Fibroblast of the conjunctiva (primary cell): ENCODE measurements around the gene GNLY.
"Not testable (repeated sequence)": the region's sequence is repeated elsewhere in the genome, so short reads cannot be mapped to it uniquely, and the experiment has no call there.

Experiments used
- DNase-seq: peaks from one replicate; pipeline ENCODE4 v3.0.0-alpha.2; 2010; ENCODE audit warnings: low read depth

The GNLY gene

DNA sequence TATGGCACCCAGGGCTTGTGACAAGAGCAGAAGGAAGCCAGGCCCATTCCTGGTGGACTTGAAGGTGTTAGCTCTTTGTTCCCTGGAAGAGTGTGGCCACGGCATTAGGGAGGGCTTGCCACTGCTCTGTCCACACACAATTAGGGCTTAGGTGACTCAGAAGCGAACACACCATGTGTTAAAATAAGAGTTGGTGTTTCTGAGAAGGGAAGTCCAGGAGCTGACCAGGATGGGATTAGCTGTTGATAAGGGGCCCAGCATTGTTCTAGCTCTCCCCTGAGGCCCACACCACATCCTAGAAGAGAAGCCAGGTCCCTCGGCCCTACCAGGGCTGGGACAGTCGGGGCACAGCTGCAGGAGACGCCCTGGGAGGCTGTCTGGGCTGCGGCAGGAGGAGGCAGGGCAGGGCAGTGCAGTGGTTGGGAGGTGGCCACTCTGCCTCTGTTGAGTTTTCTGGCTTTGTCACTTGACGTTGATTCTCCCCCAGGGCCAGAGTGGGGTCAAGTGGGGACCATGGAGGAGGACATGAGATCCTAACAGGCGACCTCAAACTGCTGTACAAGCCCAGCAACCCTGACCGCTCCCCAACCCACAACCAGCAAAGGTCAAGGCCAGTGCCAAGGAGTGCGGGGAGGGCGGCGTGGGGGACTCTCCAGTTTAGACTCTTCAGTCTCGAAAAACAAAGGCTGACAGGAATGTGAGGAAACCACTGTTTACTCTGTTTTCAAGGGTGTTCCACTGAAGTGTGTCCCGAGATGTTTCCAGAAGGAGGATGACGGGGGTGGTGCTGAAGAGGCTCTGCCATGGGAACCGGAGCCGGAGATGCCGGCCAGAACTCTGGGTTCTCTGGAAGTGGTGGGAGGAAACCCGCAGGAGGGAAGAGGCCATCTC is 16.8 kb downstream of the GNLY start:
- no peak for DNase-seq

DNA sequence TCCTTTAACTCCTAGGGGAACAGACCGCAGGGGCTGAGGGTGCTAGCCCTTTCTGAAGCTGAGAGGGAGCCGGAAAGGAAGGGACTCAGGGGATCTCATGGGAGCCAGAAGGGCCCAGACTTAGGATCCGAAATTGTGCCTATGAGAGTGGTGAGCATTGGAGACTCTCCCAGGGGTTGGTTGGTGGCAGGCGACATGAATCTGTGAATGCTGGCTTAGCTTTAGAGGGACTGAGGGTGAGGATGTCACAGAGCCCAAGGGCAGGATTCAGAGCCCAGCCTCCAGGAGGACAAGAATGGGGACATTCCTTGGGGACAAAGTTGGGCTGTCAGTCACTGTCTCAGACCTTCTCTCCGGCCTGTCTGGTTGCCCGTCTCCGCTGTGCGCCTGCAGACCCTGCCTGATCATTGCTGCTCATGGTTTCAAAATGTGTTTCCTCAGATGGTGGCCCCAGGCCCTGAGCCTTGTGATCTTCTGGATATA is 17.5 kb downstream of the GNLY start:
- no peak for DNase-seq

DNA sequence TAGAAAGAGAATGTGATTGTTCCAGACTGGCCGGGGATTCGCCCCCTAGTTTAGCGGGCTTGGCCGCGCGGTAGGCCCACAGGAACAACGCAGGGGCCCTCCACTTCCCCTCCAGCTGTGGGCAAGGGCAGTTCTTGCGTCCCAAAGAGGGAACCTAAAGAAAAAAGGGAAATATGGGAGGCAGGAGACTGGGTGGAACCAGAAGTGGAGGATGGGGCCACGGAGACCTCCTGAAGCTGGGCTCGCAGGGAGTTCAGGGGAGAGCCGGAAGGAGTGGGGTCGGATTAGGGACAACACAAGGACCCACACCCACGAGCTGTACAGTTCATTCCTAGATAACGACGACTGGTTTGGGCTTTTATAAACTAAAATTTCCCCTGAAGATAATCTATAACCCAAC is 18.2 kb downstream of the GNLY start:
- no peak for DNase-seq

DNA sequence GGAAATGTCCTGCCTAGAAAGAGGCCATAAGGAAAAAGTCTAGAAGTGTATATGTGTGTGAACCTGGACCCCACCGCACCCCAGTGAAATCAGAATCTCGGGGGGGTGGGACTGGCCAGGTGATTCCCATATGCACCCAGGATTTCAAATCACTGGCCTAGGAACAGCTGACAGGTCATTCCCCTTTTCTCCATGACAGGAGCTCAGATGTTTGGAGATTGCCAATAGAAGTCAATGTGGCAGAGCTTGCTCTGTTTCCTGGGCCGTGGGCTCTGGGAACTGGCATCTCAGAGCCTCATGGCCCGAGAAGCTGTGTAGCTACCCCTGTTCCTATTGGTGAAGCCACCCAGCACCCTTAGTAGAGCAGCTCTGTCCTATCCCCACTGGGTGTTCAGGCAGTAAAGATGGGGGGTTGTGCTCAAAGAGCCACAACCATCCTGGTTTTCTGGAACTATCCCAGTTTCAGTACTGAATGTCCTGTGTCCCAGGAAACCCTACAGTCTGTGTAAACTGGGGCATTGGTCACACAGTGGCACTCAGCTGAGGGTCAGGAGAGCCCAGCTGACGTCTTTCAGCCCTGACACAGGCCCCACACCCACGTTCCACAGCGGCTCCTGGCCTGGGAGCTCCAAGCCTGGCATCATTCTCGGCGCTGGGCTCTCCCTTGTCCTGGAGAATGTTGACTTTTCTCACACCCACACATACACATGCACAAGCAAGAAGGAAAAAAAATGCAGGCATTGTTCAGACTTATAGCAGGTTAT is 18.9 kb downstream of the GNLY start:
- DNase-seq = no peak

DNA sequence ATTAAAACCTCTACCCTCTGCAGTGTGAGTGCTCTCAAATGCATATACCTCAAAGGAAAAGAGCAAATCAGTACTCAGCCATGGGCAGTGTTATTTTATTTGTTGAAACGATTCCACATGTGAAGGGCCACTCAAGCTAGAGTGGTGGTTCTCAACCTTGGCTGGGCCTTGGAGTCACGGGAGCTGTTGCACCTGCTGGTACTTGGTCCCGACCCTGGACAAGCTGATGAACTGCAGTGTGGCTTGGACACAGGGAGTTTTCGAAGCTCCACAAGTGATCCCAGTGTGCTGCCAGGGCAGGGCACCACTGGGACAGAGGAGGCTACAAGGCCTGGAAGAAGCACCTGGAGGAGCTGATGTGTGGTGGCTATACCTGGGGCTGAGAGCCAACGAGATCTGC is 19.7 kb downstream of the GNLY start:
- no peak for DNase-seq

DNA sequence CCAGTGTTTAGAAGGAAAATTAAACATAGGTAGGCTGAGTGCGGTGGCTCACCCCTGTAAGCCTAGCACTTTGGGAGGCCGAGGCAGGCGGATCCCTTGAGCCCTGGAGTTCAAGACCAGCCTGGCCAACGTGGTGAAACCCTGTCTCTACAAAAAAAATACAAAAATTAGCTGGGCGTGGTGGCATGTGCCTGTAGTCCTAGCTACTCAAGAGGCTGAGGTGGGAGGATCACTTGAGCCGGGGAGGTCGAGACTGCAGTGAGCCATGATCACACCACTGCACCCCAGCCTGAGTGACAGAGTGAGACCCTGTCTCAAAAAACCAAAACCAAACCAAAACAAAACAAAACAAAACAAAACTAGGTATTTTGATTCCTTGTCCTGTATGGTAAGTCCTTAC is 20.3 kb downstream of the GNLY start:
- DNase-seq = not testable (repeated sequence)

DNA sequence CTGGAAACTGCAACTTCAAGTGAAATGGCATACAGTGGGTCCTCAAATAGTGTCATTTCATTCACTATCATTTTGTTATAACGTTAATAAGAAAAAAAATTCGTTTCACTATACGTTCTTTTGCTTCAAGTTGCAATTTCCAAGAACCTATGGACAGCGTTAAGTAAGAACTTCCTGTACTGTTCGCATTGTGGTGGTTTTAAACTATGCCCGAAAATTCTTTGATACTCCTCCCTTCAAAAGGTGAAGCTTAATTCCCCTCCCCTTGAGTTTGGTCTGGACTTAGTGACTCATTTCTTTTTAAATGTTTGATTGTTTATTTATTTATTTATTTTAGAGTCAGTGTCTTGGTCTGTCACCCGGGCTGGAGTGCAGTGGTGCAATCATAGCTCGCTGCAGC is 20.7 kb downstream of the GNLY start:
- no peak for DNase-seq

DNA sequence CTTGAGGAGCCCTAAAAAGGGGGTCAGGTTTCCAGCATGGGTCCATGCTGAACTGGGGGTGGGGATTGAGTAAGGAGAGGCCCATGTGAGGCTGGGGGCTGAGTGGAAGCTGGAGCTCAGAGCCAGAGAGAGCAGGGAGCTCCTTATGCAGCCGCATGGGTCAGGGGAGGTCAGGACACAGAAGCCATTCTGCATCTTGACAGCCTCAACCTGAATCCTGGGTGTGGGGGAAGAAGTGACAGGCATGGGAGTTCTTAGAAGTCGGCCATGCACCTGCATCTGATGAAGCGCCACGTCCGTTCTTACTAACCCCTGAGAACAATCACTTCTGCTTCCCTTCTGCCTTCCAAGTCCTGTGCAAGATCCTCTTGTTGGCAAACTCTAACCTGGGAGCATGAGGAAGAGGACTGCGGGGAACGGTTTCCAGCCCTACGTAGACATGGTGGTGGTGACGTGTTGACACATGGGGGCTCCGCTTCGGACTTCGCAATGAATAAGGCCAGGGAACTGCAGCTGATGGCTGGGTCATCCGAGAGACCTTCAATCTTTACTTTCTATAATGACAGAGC is 22.3 kb downstream of the GNLY start:
- DNase-seq = no peak

DNA sequence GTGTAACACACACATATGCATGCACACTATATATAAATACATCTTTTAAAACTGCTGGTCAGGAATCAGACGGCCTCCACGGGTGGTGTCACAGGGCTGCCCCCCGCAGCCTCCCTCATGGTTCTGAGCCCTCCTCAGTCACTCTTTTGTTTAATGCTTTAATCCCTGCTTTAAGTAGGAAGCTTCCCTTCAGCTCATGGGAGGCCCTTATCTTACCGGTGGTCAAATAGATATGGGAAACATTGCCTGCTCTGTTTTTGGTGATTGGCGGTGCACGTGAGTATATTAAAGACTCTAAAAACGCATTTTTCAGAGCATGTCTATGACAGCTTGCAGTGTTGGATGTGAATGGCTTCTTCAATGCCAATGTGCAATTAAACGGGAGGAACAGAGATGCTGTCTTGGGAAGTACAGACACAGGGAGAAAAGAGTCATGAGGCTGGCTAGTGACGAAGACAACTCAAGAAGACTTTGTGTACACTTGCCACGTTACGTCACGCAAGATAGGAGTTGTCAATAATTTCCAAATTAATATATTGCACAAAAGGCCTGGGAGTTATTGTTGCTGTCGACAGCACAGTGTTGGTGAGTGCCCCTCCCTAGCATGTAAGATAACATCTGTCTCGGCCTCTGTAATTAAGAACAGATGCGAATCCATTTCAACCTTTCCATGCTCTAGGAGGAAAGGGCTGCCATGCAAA is 23.3 kb downstream of the GNLY start:
- peak; percentile 74 for DNase-seq

DNA sequence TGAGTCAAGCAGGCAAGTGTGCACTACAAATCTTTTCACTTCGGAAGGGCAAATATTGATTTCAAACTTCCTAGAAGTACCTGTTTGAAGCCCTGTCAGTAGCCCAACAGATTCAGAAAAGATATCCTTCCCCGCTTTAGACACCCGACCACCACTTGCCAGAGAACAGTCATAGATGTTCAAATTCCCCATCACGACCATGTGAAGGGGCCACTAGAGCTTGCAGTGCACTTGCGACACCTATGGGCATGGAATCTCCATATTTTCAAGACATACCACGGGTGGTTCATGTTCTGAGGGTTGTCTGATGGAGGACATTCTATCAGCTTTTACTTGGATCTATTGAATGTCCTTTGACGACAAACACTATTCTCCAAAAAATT is 23.8 kb downstream of the GNLY start:
- DNase-seq = no peak

DNA sequence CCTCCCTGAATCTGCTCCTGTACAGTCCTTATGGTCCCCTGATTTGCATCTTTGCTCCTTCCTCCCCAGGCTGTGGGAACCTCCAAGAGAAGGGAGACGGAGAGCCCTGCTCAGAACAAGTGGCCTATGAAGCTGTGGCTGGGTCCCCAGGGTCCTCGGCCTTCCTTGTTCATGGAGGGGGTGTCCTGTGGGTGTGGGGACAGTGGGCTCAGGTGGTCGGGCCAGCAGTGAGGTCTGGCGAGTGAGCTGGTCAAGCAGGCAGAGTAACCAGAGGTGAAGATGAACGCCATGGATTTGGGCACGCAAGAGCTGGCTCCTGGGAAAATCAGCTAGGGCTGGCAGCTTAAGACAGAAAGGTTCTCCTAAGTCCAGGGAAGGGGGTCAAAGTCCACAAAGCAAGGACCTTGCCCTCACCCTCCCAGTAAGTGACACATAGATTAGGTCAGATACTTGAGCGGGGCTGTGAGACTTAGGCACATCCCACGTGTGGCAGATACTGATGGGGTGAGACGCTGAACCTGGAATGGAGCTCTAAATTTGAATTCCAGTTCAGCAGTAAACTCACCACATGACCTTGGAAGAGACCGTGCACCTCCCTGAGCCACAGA is 24.8 kb downstream of the GNLY start:
- DNase-seq = no peak

DNA sequence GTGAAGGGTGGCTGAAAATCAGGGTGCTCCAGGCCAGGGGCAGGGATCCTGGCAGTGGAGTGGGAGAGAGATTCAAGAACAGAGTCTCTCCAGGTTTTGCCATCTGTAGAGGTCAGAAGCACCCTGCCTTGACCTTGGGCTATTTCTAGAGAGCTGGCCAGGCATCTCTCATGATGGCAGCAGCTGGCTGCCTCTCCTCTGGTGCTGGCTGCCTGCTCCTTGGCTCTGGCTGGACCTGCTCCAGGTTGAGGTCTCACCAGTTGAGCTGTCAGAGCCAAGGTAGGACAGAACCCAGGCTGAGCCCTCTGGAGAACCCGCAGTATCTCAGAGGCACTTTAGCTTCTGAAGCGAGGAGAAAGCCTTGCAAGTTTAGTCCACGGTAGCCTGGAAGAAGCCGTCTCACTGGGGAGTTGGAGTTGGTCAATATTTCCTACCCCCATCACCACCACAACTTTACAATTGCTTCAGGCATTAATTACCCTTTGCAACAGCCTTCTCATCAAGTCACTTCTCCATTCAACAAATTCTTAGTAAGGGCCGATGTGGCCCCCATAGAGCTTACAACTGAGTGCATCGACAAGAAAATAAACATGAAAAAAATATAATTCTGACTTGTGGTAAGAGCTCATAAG is 25.6 kb downstream of the GNLY start:
- DNase-seq = no peak

DNA sequence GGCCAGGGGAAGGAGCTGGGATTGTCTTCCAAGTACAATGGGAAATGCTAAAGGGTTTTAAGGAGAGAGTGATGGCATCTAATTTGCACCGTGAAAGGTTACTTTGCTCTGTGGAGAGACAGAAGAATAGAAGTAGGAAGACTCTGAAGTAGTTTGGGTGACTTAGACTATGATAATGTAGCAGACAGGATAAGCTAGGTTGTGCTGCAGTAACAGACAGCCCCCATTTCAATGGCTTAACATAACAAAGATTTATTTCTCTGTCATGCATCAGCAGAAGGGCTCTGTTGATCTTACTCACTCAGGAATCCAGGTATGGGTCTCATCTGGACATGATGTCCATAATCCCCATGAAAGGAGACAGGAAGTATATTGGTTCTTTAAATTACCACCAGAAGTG is 26.4 kb downstream of the GNLY start:
- DNase-seq = no peak

DNA sequence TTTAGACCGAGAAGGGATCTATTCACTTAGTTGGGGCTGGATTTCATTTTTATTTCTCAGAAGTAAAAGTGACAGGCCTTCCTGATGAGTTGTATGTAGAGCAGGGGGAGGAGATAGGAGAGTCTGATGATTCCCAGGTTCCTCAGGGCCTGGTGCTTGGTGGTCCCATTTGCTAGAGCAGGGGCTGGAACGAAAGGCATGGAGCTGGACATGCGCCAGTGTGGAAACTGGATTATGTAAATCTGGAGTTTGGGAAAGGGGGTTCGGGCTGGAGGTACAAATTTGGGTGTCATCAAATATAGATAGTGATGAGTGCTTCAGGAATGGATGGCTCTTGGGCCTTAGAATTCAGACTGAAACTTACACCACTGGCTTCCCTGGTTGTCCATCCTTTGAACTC is 27.5 kb downstream of the GNLY start:
- no peak for DNase-seq

DNA sequence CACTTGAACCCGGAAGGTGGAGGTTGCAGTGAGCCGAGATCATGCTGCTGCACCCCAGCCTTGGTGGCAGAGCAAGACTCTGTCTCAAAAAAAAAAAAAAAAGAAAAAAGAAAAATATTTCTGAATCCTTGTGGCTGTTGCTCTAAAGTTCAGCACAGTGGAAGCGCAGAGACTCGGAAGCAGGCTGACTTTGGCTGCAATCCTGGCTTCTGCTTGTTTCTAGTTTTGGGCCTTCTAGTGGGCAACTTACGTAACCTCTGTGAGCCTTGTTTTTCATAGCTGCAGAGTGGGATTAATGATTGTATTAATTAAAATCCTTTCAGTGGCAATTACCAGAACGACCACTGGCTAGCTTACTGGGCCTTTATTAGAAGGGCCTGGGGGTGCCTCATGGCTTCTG is 28.4 kb downstream of the GNLY start:
- no peak for DNase-seq

DNA sequence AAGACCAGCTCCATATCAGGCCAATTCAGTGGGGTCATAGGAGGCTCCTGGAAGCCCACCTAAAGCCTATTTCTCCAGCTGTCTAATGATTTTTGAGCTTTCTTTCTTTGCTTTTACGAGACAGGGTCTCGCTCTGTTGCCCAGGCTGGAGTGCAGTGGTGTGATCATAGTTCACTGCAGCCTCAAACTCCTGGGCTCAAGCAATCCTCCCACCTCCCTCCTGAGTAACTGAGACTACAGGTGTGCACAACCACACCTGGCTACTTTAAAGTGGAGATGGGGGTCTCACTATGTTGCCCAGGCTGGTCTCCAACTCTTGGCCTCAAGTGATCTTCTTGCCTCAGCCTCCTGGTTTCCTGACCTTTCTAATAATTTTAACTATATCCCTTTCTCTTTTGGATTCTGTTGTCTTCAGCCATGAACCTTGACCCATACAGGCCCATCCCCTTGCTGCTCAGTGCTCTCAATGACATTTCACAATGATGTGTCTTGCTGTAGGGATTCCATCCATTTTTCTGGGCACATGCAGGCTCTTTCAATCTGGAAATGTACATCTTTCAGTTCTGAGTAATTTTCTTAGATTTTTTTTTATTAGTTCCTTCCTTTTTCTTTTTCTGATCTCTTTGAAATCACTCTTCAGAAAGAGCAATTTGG is 29.7 kb downstream of the GNLY start:
- DNase-seq = no peak

DNA sequence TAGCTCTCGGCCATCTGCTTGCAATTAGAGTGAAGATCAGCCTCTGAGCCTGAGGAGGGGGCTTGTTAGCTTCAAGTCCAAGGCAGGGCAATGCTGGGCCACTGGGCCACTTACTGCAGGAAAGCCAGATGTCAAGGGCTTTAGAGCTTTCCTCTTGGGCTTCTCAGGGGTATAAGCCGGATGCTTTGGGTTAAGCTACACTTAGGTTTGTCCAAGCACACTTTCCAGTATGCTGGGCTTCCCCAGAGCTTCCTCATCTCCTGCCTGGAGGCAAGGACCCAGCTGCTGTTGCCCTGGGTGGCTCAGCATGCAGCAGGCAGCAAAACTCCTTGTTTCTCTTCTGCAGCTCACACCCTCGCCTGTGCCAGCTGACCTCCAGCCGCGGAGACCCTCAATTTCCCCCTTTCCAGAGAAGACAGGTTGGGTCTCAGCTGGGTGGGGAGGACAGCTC is 30.6 kb downstream of the GNLY start:
- no peak for DNase-seq

DNA sequence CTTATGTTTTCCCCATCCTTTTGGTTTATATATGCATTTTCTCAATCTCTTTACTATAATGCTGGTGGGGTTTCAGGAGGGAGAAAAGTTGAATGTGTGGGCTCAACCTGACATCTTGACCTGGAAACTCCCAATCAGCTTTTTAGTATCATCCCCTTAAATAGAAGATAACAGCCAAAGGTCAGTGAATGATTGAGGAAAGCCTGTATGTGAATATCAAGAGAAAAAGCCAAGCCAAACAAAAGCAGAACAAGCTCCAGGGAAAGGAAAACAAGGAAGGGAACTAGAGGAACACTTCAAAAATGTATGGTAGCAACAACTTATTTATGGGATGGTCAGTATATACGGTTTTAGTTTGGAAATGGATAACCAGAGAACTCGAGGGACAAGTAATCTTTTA is 31.3 kb downstream of the GNLY start:
- no peak for DNase-seq

DNA sequence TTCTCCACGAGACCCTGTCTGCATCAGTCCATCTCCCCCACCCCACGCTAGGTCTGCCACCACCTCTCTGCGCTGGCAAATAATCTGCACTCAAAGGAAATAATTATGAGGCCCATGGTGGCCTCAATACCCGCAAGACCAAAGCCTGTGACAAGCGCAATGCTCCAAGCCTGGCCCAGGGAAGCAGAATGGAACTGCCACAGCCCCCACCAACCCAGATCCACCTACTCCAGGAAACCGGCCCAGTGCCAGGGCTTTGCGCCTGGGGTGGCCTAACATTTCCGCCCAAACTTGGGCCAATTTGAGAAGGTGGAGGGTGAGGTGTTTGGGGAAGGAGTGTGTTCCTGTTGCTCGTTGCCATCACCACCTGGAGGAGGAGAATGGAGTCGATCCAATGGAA is 33.6 kb downstream of the GNLY start:
- no peak for DNase-seq

DNA sequence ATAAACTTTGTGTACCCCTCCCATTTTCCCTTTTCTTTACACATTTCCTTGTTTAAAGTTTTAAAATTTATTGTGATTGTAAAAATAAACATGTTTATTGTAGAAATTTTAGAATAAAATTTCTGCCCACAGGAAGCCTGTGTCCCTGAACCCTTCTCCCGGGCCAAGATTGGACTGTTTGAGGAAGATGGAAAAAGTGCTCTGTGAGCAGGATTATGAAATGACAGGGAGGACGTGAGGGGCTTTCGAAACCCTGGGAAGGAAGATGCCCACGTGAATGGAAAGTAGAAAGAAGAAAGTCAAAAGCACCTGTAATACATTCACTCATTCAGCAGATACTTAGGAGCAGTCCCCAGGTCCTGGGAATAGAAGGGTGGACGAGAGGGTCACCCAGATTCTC is 34.2 kb downstream of the GNLY start:
- no peak for DNase-seq
